GM12872 (cell line): Measurements from ENCODE around the gene F13B.

Experiments
- CTCF ChIP-seq: IDR thresholded peaks from 3 replicates; pipeline ENCODE4 v1.5.1; 2011; ENCODE audit warnings: low read depth, mild to moderate bottlenecking, low read length, moderate library complexity; ENCODE audit not compliant: insufficient read depth

Gene F13B

GRCh38 chr1:197066719-197067456, at the start of gene F13B:
F13B (minus strand) TSS chr1:197067260; CDS start chr1:197067223, 37 bp downstream.
- no peak for TF ChIP-seq CTCF

- TF ChIP-seq CTCF: no peak
These were observed 49.1 kb upstream of the F13B start for GRCh38 chr1:197116156-197116555.

- TF ChIP-seq CTCF: no peak
These were observed 39.8 kb upstream of the F13B start for GRCh38 chr1:197106869-197107268.

- no peak for TF ChIP-seq CTCF
These were observed 36.2 kb upstream of the F13B start for GRCh38 chr1:197103300-197103699.

- no peak for TF ChIP-seq CTCF
These were observed 34.9 kb upstream of the F13B start for GRCh38 chr1:197101978-197102377.

- TF ChIP-seq CTCF: no peak
These were observed 33.6 kb upstream of the F13B start for GRCh38 chr1:197100677-197101076.

GRCh38 chr1:197099444-197099843, 32.4 kb upstream of the F13B start:
- no peak for TF ChIP-seq CTCF
